HepG2 (cell line): ENCODE measurements around the gene PPP4R3A. TPM values are rescaled to one million over a fixed set of nuclear protein-coding genes. Genes with fewer than 3 reads are reported as not detected.
A peak's percentile ranks its signal among the peaks of the same experiment; 100 is the strongest.

Experiments used
- EHMT2 ChIP-seq: fragments of 200-600 bp; sonication (generic); IDR thresholded peaks from 2 replicates; pipeline ENCODE4 v1.7.0; 2017; ENCODE audit warnings: antibody characterized with exemption, low read depth, low read length, borderline replicate concordance
- IRX3 ChIP-seq: sonication (generic); formaldehyde crosslinking; IDR thresholded peaks from 2 replicates; pipeline ENCODE4 v1.8.1; 2023; ENCODE audit warnings: mild to moderate bottlenecking, low read depth, missing genetic modification reagents, borderline replicate concordance
- MBD4 ChIP-seq: IDR thresholded peaks from 2 replicates; pipeline ENCODE4 v1.6.1; 2012; ENCODE audit warnings: low read length, inconsistent platforms, borderline replicate concordance
- PLRG1 ChIP-seq: fragments of 450-650 bp; conservative IDR thresholded peaks from 2 replicates; pipeline ENCODE4 v1.6.1; 2016
- RAD51 ChIP-seq: fragments of 450-650 bp; IDR thresholded peaks from 2 replicates; pipeline ENCODE4 v1.6.1; 2016; ENCODE audit warnings: borderline replicate concordance
- SALL2 ChIP-seq: sonication (generic); formaldehyde crosslinking; IDR thresholded peaks from 2 replicates; pipeline ENCODE4 v1.8.1; 2023; ENCODE audit warnings: mild to moderate bottlenecking, missing genetic modification reagents, inconsistent platforms
- ZBTB38 ChIP-seq: sonication (generic); formaldehyde crosslinking; IDR thresholded peaks from 2 replicates; pipeline ENCODE4 v1.5.1; 2020; ENCODE audit warnings: mild to moderate bottlenecking, missing genetic modification reagents
- ZFP82 ChIP-seq: sonication (generic); formaldehyde crosslinking; IDR thresholded peaks from 2 replicates; pipeline ENCODE4 v1.5.1; 2020; ENCODE audit warnings: mild to moderate bottlenecking, missing genetic modification reagents, borderline replicate concordance
- ZNF235 ChIP-seq: sonication (generic); formaldehyde crosslinking; IDR thresholded peaks from 2 replicates; pipeline ENCODE4 v1.8.1; 2023; ENCODE audit warnings: mild to moderate bottlenecking, missing genetic modification reagents, borderline replicate concordance
- ZNF335 ChIP-seq: sonication (generic); formaldehyde crosslinking; IDR thresholded peaks from 2 replicates; pipeline ENCODE4 v1.4.0; 2020; ENCODE audit warnings: missing genetic modification reagents
- polyA plus RNA-seq, 8 experiments: library from polyadenylated mRNA; depleted of rRNA in 3 of 8; stranded (reverse) in 7 of 8; unstranded in 1 of 8; fragments of >200 nt; fragmentation: Illumina TruSeq in 4 of 8; extraction: Trizol in 4 of 8; gene quantifications; 2 replicates each; pipeline versions ENCODE4 v1.2.1 to v1.2.3, GENCODE V29; 2011 to 2016; ENCODE audit warnings: low read depth in 4 of 8, missing spikeins in 1 of 8, mixed read lengths in 1 of 8; ENCODE audit not compliant: insufficient read depth in 1 of 8
- total RNA-seq, 5 experiments: library from RNA; depleted of rRNA; stranded (reverse); fragments of >200 nt; fragmentation: Illumina TruSeq; extraction: Trizol; gene quantifications; 2 replicates each; pipeline ENCODE4 v1.2.3, GENCODE V29; 2016; ENCODE audit warnings: low read depth in 1 of 5
- TF ChIP-seq, protein P1 (sequence below): sonication (generic); formaldehyde crosslinking; IDR thresholded peaks from 2 replicates; pipeline ENCODE4 v1.5.0; 2020; ENCODE audit warnings: missing genetic modification reagents
- TF ChIP-seq, protein P2 (sequence below), 2 experiments: sonication (generic) in 1 of 2; formaldehyde crosslinking in 1 of 2; IDR thresholded peaks; 2 replicates each; pipeline versions ENCODE4 v1.5.1 to v1.6.1; 2011 to 2020; ENCODE audit warnings: borderline replicate concordance in 1 of 2, low read depth in 1 of 2, low read length in 1 of 2, mild to moderate bottlenecking in 1 of 2, missing genetic modification reagents in 1 of 2, moderate library complexity in 1 of 2
- TF ChIP-seq, protein P3 (sequence below): sonication (generic); formaldehyde crosslinking; IDR thresholded peaks from 2 replicates; pipeline ENCODE4 v1.5.1; 2020; ENCODE audit warnings: mild to moderate bottlenecking, missing genetic modification reagents, moderate library complexity
- TF ChIP-seq, protein P4 (sequence below): sonication (generic); formaldehyde crosslinking; IDR thresholded peaks from 2 replicates; pipeline ENCODE4 v1.8.0; 2023; ENCODE audit warnings: mild to moderate bottlenecking, missing genetic modification reagents

Gene PPP4R3A
- total and polyA plus RNA-seq, 2 of the 13 experiments (the other 11 are each of a cell fraction or from before 2014, with no cell fraction given) = 22.5 to 57.4 TPM

- TF ChIP-seq PLRG1 (no peak), ZNF235 (CRISPR knock-in tag) (no peak), ZBTB38 (CRISPR knock-in tag) (no peak), EHMT2 (no peak), ZFP82 (CRISPR knock-in tag) (no peak), IRX3 (CRISPR knock-in tag) (no peak), SALL2 (CRISPR knock-in tag) (no peak), MBD4 (no peak), ZNF335 (no peak), RAD51 (peak; percentile 11; the same call in 1 of the 2 replicates)
- TF ChIP-seq, protein P1, sequence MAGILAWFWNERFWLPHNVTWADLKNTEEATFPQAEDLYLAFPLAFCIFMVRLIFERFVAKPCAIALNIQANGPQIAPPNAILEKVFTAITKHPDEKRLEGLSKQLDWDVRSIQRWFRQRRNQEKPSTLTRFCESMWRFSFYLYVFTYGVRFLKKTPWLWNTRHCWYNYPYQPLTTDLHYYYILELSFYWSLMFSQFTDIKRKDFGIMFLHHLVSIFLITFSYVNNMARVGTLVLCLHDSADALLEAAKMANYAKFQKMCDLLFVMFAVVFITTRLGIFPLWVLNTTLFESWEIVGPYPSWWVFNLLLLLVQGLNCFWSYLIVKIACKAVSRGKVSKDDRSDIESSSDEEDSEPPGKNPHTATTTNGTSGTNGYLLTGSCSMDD (CRISPR knock-in tag) = no peak
- TF ChIP-seq, protein P2, sequence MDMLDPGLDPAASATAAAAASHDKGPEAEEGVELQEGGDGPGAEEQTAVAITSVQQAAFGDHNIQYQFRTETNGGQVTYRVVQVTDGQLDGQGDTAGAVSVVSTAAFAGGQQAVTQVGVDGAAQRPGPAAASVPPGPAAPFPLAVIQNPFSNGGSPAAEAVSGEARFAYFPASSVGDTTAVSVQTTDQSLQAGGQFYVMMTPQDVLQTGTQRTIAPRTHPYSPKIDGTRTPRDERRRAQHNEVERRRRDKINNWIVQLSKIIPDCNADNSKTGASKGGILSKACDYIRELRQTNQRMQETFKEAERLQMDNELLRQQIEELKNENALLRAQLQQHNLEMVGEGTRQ (IDR thresholded peaks at IDR 0.05; ENCODE audit: low read depth, low read length) = 0 out of 2 replicates have a peak, but pooled peaks have one; percentile 13
- TF ChIP-seq, protein P2 (CRISPR knock-in tag; IDR thresholded peaks at IDR 0.05; ENCODE audit: borderline replicate concordance) = no peak
- TF ChIP-seq, protein P3, sequence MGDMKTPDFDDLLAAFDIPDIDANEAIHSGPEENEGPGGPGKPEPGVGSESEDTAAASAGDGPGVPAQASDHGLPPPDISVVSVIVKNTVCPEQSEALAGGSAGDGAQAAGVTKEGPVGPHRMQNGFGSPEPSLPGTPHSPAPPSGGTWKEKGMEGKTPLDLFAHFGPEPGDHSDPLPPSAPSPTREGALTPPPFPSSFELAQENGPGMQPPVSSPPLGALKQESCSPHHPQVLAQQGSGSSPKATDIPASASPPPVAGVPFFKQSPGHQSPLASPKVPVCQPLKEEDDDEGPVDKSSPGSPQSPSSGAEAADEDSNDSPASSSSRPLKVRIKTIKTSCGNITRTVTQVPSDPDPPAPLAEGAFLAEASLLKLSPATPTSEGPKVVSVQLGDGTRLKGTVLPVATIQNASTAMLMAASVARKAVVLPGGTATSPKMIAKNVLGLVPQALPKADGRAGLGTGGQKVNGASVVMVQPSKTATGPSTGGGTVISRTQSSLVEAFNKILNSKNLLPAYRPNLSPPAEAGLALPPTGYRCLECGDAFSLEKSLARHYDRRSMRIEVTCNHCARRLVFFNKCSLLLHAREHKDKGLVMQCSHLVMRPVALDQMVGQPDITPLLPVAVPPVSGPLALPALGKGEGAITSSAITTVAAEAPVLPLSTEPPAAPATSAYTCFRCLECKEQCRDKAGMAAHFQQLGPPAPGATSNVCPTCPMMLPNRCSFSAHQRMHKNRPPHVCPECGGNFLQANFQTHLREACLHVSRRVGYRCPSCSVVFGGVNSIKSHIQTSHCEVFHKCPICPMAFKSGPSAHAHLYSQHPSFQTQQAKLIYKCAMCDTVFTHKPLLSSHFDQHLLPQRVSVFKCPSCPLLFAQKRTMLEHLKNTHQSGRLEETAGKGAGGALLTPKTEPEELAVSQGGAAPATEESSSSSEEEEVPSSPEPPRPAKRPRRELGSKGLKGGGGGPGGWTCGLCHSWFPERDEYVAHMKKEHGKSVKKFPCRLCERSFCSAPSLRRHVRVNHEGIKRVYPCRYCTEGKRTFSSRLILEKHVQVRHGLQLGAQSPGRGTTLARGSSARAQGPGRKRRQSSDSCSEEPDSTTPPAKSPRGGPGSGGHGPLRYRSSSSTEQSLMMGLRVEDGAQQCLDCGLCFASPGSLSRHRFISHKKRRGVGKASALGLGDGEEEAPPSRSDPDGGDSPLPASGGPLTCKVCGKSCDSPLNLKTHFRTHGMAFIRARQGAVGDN (CRISPR knock-in tag) = 0 out of 2 replicates have a peak, but pooled peaks have one; percentile 21
- TF ChIP-seq, protein P4, sequence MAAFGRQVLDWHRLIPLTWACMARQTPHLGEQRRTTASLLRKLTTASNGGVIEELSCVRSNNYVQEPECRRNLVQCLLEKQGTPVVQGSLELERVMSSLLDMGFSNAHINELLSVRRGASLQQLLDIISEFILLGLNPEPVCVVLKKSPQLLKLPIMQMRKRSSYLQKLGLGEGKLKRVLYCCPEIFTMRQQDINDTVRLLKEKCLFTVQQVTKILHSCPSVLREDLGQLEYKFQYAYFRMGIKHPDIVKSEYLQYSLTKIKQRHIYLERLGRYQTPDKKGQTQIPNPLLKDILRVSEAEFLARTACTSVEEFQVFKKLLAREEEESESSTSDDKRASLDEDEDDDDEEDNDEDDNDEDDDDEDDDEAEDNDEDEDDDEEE (CRISPR knock-in tag) = 0 out of 2 replicates have a peak, but pooled peaks have one; percentile 31
- TF ChIP-seq, all 625 proteins: peak for 5
Observed at GRCh38 chr14:91413547-91414474, 96.3 kb downstream of the PPP4R3A start (continued).
